Hematopoietic multipotent progenitor cell treated with erythropoietin and hydrocortisone succinate and interleukin-3 and kit ligand, for 8 days (in vitro differentiated cells): ENCODE data around the gene ANXA10.
"Not testable (repeated sequence)": the region's sequence is repeated elsewhere in the genome, so short reads cannot be mapped to it uniquely, and the experiment has no call there.

ENCODE experiments used
- DNase-seq: peaks from one replicate; pipeline ENCODE4 v3.0.0-alpha.2; 2015

Gene ANXA10

DNA sequence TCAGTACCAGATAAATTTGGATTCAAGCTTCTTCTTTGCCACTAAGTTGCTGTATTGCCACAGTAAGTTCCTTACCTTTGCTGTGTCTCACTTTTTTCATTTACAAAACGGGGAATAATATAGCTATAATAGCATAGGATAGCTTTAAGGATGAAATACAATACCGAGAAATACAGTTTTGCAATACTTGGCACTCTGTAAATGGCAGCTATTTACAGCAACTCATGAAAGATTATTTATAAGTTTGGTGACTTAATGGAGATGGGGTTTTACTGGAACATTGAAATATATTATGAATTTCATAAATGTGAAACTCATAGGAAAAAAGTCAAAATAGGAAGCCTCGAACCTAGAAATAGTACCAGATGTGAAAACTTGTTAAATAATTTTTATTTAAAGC is 27.6 kb downstream of the ANXA10 start:
- no peak for DNase-seq

DNA sequence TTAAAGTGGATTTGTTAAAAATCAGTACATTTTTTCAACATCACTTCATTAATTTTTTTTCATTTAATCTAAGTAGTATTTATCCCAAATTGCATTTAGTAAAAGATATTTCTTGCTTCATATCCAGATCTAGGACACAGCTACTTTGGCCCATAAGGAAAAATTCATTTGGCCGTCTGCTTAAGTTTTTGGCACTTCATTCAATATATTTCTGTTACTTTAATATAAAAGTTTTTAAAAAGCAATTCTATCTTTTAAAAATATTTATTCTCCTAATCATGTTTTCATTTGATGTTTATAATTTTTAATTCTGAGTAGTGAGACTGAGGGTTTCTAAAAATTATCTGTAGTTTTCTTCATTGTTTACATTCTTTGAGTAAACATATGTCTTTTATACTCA is 28.5 kb downstream of the ANXA10 start:
- no peak for DNase-seq

DNA sequence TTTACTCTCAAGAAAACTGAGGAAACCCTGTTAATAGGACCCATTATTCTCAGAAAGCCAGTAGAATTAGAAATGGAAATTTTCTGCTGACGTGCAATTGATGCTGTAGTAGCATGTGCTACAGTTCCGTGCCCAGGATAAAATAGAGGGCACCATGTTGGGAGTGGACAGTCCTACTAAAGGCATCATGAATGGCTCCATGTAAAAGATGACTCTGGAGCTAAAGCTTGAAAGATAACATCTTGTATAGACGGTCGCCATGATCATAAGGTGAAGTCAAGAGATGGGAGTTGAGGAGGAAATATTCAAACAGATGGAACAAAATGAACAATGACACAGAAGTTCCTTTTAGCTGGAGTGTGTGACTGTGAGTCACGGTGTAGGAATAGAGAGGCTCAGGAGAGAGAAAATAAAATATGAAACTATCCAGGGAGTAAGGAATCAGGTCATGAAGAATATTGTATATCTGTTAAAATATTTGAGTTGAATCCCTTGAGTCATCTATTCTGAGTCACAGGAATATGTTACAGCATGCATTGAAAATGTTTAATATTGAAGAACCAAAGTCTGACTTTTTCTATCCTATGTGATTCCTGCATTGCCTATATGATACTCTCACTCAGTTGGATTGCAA is 31.8 kb downstream of the ANXA10 start:
- no peak for DNase-seq

DNA sequence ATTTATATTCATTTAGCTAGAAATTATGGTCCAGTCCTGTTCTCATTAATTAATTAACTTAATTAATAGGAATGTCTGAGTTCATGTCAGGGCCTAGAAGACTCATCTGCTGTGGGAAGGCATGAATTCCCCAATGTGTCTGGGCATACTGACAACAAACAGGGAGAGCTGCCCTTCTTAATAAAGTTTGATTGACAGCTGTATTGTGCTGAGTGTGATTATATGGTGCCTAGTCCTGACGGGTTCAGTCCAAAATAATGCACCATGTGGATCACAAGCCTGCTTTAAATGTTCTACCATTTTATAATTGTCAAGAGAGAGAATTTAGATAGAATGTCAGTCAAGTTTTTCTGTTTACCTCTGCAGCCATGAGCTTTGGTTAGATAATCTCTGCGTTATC is 34.6 kb downstream of the ANXA10 start:
- DNase-seq = no peak

DNA sequence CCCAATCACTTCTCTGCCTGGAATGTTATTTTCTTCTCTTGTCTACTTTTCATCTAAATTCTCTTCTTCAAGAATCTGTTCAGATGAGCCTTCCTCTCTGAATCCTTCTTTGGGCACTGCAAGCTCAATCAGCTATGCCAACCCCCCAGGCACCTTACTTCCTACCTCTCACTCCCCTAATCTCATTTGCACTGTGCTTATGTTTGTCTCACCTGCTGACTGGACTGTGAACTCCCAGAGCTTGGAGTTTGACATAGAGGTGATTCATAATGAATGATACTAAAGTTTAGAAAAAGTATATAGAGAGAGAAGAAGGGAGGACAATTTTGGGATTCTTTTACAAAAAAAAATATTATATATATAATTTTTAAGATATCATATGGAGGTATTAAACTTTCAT is 36.3 kb downstream of the ANXA10 start:
- DNase-seq = no peak

DNA sequence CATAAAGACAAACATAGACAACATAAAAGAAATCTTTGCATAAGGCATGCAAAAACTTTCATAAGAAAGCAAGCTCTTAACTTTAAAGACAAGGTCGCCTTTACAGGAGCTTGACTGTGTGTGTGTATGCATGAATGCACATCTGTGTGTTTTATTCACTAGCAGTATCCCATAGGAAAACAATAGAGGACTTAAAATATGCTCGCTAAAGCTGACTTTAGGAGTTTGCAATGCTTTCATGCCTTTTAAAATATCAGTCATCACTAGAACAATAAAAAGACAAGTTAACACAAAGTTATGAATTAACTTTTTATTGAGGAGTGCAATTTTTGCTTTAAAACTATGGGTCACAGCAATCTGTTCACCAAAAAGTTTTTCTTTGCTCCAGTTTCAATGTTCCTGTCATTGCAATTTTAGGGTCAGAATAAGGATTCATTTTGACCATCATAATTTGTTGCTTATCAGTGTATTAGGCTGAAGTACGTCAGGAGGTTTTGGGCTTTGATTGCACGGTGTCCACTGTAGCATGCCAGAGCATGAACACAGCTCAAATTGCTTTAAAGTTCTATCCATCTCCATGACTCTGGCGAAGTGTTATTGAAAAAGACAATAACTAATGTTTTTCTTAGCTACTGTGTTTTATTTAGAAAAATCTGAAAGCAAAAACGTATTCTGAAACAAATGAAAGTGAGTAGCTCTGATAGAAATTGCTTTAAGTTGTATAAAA is 36.9 kb downstream of the ANXA10 start:
- no peak for DNase-seq

DNA sequence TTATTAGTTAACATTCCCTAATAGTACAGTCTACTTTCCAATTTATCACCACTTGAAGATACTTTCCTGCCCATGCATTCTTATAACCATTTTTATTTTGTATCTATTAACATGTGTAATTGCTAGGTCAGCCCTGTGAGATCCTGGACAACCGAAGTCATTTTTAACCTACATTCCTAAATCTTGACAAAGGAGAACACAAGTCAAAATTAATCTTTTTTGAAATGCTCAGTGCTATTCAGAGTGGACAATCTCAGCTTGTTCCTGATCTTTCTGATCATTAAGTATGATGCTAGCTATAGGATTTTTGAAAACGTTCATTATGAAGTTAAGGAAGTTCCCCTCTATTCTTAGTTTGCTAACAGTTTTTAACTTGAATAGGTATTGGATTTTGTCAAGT is 37.5 kb downstream of the ANXA10 start:
- no peak for DNase-seq

DNA sequence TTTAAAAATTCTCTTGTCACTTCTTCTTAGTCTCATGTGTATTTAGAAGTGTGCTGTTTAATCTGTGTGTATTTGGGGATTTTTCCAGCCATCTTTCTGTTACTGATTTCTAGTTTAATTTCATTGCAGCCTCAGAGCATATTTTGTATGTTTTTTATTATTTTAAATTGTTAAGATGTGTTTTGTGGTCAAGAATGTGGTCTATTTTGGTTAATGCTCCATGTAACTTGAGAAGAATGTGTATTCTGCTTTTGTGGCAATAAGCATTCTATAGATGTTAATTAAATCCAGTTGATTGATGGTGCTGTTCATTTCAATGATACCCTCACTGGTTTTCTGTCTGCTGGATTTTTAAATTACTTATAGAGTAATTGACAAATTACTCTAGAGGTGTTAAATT is 38.9 kb downstream of the ANXA10 start:
- DNase-seq = no peak

DNA sequence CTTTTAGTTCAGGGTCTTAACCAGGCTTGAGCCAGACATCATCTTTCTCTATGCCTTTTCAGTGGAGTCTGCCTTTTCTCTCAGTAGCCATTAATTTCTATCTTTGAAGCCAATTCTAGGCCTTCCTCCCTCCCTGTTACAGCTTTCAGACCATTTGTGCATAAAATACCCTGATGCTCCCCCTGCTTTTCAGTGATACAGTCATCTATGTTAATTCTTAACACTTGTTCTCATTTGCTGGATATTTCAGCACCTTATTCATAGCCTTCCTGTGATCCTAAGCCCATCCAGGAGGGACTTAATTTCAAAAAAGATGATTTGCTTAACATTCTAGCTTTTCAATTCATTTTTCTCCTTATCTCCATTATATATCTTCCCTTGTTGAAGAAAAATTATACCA is 42.3 kb downstream of the ANXA10 start:
- no peak for DNase-seq

DNA sequence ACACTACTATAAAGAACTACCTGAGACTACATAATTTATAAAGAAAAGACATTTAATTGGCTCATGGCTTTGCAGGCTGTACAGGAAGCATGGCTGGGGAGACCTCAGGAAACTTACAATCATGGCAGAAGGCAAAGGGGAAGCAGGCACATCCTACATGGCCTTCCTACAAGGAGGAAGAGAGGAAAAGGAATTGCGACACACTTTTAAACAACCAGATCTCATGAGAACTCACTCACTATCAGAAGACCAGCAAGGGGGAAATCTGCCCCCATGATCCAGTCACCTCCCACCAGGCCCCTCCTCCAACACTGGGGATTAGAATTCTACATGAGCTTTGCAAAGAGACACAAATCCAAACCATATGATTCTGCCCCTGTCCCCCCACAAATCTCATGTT is 43.5 kb downstream of the ANXA10 start:
- DNase-seq = not testable (repeated sequence)

DNA sequence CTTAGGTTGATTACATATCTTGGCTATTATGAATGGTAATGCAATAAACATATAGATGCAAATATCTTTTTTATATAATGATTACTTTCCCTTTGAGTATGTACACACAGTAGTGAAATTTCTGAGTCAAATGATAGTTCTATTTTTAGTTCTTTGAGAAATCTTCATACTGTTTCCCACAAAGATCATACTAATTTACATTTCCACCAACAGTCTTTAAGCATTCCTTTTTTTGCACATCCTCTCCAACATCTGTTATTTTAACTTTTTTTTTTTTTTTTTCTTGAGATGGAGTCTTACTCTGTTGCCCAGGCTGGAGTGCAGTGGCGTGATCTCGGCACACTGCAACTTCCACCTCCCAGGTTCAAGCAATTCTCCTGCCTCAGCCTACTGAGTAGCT is 45.4 kb downstream of the ANXA10 start:
- DNase-seq = not testable (repeated sequence)

DNA sequence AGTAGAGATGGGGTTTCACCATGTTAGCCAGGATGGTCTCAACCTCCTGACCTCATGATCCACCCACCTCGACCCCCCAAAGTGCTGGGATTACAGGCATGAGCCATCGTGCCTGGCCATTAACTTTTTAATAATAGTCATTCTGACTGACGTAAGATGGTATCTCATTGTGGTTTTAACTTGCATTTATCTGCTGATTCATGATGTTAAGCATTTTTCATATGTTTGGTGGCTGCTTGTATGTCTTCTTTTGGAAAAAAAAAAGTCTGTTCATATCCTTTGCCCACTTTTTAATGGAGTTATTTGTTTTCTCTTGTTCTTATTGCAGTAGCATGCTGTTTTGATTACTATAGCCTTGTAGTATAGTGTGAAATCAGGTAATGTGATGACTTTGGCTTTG is 45.8 kb downstream of the ANXA10 start:
- no peak for DNase-seq

DNA sequence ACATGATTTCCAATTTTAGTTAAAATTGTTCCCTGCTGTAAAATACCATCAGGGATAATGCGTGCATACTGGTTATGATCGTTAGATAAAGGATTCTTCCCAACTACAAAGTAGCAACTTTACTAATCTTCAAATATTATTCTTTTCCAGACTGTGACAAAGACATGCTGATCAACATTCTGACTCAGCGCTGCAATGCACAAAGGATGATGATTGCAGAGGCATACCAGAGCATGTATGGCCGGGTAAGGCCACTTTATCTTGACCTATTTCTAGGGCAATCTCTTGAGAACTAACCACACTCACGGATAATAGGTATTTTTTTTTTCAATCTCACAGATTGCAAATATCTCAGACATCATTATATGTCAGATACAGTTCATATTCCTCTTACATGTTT is 47.0 kb downstream of the ANXA10 start:
- no peak for DNase-seq

DNA sequence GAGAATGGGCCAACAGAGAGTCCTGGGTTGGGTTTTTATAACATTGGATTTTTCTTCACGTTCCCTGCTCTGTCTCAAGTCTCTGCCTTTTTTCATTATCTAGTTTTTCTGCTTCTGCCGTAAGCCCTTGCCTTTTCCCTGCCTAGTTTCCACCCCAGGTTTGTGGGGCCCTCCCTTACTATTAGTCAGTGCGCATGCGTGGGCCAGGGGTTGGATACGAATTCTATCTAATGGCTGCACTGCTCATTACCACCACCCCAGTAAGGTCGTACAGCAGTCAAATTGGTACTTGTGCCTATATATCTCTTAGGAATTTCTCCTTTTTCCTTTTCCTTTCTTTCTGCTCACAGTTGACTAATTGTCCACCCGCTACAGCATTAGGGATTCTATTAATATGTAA is 49.4 kb downstream of the ANXA10 start:
- no peak for DNase-seq

DNA sequence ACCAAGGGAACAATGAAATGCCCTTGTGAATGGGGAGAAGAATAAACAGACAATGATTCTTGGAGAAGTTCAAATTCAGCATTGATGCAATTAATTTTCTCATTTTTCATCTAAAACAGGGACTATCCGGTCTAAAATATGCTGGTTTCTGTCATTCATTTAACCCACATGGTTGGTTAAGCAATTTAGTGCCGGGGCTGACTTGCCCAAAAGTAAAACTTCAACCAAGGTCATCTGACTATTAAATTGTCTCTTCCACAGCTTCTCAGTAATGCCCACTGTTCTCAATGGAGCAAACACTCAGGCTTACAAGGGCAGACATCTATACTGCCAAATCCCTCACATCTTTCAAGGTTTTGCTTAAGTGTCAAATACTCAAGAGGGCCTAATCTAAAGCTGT is 51.3 kb downstream of the ANXA10 start:
- no peak for DNase-seq

DNA sequence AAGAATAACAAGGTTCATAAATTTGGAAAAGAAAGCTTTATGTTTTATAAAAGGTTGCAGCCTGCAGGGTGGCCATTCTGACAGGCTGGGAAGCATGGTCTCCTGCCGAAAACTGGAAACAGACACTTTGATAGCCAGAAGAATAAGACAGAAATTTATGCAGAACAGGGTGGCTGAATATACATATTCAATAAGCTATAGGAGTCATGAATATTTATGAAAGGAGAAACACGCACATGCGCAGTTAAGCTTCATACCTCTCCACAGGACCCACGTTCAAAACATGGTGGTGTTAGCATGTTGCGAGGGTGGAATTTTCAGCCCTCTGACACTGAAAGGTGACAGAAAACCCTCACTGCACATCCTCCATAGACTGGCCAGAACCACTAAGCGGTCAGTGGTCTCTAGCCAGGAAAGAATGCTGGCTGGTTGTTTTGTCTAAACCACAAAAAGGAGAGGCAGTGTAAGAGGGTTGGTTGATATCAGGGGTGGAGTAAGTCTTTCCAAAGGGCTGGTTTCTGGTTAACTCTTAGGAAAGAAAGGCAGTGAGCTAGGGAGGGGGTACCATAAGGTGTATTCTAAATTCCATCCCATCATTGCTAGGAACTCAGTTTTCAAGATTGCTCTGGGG is 58.2 kb downstream of the ANXA10 start:
- DNase-seq = no peak

DNA sequence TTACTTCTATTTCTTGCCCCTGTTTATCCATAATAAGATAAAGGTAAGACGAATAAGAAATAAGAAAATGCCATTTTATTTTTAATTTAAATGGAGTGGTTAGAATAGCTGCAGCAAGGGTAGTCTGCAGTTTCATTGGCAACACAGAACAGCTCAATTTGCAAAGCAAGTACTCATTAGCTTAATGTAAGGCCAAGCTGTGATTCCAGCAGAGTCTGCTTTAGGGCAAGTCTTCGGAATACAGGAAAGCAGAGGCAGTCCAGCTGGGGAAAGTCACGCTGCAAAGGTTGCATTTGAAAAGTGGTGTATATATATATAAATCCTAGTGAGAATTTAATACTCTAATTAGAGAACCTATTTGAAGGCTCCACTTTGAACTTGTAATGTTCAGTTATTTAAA is 59.0 kb downstream of the ANXA10 start:
- no peak for DNase-seq

DNA sequence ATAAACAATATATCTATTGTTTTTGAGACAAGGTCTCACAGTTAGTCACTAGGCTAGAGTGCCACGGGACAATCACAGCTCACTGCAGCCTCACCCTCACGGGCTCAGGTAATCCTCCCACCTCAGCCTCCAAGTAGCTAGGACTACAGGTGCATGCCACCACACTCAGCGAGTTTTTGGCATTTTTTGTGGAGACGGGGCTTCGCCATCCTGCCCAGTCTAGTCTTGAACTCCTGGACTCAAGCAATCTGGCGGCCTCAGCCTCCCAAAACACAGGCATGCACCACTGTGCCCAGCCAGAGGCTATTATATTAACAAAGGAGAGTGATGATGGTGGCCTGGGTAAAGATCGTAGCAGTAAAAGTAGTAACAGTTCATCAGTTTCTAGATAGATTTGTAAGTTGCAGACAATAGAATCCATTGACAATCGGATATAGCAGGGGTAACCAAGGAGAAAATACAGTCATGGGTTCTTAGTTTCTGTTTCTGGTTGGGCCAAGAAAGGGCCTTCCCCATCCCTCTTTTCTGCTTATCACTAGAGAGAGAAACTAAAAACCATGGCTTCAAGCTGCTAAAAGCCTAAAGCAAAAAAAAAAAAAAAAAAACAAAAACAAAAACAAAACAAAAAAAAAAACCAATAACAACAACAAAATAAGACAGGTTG is 60.6 kb downstream of the ANXA10 start:
- DNase-seq = no peak

DNA sequence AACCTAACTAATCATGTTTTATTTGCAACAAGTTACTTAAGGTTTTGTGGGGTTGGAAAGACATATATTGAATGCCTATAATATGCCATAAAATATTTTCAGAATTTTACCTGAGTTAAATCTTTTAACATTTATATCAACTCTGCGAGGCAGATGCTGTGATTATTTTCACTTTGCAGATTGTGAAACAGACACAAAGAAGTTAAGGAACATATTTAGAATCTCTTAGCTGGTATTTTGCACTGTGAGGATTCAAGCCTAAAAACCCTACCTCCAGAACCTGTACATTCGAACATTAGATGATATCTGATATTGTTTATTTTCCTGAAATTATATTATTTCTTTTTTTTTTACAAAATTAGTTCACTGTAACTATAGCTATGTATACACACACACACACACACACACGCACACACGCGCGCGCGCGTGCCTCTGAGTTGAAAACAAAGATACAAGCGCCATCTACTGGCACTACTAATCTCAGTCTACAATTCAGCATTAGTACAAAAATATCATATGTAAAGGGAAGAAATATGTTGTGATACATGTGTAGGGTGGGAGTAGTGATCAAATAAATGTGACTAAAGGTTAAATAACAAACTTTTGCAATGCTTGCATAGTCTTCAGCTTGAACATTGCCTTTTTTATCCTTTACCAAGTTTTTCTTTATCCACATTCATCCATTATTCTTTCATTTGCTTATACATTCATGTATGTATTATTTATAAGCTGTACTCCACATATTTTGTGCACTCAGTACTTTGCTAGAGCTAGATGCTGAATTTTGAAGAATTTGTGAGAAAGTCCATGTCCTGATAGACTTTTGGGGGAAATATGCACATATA is 61.5 kb downstream of the ANXA10 start:
- DNase-seq = peak; percentile 74

DNA sequence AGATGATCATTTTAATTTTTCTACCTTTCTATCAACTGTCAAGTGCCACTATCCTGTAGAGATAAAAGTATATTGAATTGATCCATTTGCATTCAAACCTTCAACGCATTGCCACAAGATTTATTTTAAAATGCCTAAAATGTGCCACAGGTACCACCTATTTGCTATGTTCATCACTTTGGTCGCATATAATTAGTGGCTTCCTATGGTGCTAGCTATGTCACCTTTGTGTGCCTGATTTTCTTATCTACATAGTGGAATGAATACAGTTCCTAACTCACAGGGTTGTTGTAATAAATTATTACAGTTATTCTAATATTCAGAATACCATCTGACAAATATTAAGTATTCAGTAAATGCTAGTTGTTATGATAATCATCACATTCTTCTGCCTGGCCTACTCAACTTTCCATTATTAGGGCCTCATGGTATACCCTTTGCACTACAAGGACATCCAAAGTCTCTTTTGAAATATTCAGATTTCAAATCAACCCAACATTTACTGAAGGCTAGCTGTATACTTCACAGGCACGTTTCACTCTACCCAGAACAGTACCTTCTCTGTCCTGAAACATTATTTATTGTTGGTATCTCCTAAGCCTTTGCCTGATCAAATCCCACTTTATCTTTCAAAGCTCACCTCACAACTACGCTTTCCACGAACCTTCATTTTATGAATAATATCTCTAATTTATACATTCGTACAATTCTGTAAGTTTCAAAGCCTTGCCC is 62.4 kb downstream of the ANXA10 start:
- no peak for DNase-seq

DNA sequence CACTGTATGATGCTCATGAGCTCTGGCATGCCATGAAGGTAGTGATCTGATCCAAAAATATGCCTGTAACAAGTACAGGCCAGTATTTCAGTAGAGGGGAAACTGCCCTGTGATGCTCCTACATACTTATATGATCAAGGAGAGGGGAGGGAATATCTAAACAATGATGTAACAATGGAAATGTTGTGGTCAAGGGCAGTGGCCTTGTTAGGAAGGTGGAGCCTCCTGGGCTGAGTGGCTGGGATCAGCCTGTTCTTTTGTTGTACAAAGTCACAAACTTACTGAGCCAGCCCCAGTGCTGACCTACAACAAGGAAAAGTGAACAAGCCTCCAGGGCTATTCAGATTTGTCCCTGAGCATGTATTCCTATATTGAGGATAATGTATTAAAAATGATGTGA is 70.3 kb downstream of the ANXA10 start:
- DNase-seq = no peak

DNA sequence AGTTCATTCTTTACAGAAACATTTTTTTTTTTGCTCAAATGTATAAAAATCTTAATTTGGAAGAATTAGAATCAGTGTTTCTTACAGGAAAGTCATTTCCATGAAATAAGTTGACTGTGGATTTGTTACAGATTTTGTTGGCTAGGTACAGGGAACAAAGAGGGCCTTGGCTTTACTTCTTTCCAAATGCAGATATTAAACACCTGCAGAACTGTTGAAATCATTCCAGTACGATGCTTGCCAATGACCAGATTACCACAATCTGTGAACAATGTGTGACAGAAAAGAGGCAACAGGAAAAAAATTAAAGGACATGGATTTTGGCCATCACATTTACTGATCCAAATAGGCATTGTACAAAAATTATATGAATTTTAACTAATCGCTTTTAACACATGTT is 70.8 kb downstream of the ANXA10 start:
- no peak for DNase-seq
